ENCODE measurements around the gene KBTBD6.

DNA sequence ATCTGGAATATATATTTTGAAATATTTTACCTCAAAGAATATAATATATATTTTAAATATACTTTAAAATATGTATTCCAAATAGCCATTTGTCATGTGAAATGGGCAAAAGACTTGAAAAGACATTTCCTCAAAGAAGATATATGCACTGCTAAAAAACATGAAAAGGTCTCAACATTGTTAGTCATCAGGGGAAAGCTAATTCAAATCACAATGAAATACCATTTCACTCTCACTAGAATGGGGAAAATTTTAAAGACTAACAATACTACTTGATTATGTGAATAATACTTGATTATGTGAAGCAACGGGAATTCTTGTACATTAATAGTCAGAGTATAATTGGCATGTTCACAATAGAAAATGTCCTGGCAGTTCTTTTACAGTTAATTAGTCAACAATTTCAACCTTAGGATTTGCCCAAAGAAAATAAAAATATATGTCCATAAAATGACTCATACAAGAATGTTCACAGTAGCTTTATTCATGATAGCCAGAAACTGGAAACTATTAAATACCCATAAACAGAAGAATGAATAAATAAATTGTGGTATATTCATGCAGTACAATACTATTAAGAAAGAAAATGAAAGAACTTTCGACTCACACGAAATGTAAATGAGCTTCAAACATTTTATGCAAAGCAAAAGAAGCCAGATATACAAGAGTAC is 6.8 kb upstream of the KBTBD6 start:
- TF ChIP-seq, protein P1, sequence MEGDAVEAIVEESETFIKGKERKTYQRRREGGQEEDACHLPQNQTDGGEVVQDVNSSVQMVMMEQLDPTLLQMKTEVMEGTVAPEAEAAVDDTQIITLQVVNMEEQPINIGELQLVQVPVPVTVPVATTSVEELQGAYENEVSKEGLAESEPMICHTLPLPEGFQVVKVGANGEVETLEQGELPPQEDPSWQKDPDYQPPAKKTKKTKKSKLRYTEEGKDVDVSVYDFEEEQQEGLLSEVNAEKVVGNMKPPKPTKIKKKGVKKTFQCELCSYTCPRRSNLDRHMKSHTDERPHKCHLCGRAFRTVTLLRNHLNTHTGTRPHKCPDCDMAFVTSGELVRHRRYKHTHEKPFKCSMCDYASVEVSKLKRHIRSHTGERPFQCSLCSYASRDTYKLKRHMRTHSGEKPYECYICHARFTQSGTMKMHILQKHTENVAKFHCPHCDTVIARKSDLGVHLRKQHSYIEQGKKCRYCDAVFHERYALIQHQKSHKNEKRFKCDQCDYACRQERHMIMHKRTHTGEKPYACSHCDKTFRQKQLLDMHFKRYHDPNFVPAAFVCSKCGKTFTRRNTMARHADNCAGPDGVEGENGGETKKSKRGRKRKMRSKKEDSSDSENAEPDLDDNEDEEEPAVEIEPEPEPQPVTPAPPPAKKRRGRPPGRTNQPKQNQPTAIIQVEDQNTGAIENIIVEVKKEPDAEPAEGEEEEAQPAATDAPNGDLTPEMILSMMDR (IDR thresholded peaks at IDR 0.05): no peak
- TF ChIP-seq ZFX (IDR thresholded peaks at IDR 0.05; ENCODE audit: borderline replicate concordance): no peak

All from 22Rv1 (cell line).